NCI-H1930 (cell line): Measurements from ENCODE around the gene NECAB3.
"Not testable (repeated sequence)": the region's sequence is repeated elsewhere in the genome, so short reads cannot be mapped to it uniquely, and the experiment has no call there.

Experiments
- DNase-seq, 2 experiments: peaks; one replicate each; lab custom pipeline; 2025; lab: John Stamatoyannopoulos, UW

The NECAB3 gene

DNA sequence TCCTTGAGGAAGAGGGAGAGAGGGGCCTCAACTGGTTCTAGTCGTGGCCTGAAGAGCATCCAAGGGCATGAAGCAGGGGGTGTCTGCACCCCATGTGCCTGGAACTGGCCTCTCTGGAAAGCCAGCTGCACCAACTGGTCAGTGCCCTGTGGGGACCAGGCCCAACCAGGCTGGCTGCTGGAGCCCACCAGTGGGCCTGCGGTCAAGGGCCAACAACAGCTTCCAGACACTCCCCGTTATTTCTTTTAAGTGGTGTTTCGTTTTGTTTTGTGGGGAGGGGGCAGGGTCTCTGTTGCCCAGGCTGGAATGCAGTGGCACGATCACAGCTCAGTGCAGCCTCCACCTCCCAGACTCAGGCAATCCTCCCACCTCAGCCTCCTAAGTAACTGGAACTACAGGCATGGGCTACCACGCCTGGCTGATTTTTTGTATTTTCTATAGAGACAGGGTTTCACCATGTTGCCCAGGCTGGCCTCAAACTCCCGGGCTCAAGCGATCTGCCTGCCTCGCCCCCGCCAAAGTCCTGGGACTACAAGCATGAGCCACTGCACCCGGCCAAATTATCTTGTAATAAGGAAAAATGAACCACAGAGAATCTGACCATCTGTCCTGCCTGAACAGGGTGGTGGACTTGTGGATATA, 24.0 kb downstream of the NECAB3 start:
- no peak for DNase-seq

- no peak for DNase-seq
Observed at GRCh38 chr20:33649201-33649681, 25.0 kb downstream of the NECAB3 start.

- DNase-seq: no peak
Observed at GRCh38 chr20:33648396-33649004, 25.7 kb downstream of the NECAB3 start.

DNA sequence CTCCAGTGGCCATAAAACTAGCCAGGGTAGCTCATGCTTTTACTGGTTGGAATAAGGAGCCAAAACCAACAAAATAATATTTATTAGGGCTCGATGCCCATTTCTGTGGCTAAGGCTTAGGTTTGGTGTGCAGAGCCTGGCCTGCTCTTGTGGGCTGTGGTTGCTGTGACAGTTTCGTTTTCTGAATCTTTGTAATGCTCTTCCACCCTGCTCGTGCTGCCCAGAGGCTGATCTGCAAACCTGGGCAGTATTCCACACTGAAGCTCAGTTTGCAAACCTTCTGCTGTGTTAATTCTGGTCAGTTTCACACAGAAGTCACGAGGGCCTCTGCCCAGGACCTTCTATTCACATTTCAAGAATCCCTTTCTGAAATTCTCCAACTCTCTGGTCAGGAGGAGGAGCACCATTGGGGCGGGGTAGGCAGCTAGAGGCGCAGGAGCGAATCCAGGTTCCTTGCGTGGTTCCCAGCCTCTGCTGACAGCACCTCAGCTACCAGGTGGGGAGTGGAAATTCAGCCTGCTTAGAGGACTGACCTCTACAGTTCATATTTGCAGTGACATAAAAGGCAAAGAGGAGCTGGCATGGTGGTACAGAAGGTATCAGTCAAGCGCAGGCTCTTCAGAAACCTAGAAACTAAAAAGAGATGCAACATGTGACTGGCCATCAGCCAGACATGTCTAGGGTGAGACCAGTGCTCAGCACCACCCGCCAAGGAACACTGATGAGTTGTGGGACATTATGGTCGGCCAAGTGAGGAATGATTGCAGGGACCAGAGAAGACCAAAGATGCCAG, 26.4 kb downstream of the NECAB3 start:
- DNase-seq: no peak

- not testable (repeated sequence) for DNase-seq
Observed at GRCh38 chr20:33646959-33647602, 27.1 kb downstream of the NECAB3 start.

GRCh38 chr20:33646191-33646590, 28.0 kb downstream of the NECAB3 start:
- no peak for DNase-seq

DNA sequence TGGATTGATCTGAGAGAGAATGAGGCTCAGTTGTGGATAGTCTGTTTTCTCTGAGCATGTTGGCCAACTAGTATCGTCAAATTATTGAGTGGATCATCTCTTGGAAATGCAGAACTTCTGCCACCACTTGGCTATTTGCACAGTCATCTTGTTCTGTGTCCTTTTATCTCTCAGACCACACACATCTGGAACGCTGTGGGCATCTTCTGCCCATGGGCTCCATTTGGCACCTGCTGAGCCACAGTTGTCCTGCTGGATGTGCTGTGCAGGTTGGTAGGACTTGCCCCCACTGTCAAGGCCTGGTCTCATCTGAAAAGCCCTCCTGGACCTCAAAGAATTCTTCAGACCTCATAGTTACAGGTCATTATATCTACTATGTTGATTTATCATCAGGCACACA, 28.8 kb downstream of the NECAB3 start:
- DNase-seq: no peak

- no peak for DNase-seq
Observed at GRCh38 chr20:33645072-33645358, 29.2 kb downstream of the NECAB3 start.

DNA sequence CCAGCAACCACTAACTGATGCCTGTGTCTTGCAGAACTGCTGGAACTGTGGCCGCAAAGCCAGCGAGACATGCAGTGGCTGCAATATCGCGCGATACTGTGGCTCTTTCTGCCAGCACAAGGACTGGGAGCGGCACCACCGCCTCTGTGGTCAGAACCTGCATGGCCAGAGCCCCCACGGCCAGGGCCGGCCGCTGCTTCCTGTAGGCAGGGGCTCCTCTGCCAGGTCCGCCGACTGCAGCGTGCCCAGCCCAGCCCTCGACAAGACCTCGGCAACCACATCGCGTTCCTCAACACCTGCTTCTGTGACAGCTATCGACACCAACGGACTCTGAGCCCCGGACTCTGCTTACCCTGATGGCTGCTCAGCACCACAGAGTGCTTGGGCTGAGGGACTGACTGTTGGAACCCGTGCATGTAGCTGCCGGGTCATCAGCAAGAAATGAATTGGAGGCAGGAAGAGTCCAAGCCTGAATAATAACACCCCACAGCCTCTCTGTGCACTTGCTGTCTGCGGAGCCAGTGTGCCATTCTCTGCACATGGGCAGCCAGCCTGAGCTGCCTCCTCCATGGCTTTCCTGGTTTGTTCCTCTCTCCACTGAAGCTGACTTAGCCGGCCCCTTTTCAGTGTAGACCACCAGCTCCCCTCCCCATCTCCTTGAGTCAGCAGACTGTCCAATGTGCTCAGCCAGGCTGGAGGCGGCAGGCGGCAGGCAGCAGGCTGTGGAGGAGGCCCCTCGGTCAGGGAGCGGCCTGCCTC, 29.7 kb downstream of the NECAB3 start:
- no peak for DNase-seq

DNA sequence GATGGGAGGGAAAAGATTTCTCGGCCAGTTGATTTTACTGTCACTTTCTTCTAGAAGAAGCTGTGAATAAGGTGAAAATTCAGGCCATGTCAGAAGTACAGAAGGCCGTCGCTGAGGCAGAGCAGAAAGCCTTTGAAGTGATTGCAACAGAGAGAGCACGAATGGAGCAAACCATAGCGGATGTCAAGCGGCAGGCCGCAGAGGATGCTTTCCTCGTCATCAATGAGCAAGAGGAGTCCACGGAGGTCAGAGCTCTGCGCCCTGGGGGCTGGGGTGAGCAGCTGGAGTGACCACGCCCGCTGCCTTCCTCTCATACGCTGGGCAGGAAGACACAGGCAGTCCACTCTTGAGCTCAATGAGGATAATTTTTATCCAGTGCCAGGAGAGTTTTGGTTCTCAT, 33.9 kb downstream of the NECAB3 start:
- no peak for DNase-seq

- no peak for DNase-seq
Observed at GRCh38 chr20:33636776-33637175, 37.5 kb downstream of the NECAB3 start.

- DNase-seq: no peak
Observed at GRCh38 chr20:33635341-33635740, 38.9 kb downstream of the NECAB3 start.

DNA sequence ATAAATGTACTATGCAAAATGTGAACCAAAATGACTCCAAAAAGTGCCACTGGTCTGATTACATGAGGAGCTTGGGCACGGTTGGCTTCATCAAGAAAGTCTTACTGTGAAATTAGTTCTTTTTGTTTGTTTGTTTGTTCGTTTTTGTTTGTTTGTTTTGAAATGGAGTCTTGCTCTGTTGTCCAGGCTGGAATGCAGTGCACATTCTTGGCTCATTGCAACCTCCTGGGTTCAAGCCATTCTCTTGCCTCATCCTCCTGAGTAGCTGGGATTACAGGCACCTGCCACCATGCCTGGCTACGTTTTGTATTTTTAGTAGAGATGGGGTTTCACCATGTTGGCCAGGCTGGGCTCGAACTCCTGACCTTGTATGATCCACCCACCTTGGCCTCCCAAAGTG, 42.3 kb downstream of the NECAB3 start:
- DNase-seq: not testable (repeated sequence)

DNA sequence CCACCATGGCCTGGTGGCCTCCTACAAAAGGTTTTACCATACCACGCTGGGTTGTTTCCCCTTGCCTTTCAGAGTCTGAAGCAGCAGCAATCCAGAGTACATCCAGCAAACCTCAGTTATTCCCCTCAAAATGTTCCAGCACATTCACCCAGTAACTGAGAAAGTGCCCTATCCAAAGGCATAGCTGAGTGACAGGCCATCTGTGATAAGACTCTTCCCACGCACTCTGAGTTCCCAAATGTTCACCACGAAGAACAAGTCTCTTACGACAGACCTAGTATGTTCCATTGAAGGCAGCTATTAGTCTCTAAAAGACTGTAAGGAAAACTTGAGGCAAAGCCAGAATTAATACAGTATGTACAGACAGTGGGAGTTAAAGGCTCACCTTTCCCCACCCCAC, 43.7 kb downstream of the NECAB3 start:
- DNase-seq: no peak

- DNase-seq: no peak
Observed at GRCh38 chr20:33629979-33630378, 44.2 kb downstream of the NECAB3 start.

DNA sequence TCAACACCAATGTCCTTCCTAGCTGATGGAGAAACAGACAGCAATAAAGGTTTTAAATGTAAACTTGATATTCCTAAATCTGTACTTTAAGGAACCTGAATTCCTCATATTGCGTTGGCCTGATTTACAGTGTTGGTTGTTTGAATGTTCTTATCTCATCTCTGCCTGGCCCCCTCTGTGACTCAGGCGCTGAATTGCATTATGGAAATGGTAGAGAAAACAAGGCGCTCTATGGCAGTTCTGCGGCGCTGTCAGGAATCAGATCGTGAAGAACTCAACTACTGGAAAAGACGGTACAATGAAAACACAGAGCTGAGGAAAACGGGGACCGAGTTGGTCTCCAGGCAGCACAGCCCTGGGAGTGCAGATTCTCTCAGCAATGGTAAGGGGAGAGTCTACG, 44.7 kb downstream of the NECAB3 start:
- no peak for DNase-seq

DNA sequence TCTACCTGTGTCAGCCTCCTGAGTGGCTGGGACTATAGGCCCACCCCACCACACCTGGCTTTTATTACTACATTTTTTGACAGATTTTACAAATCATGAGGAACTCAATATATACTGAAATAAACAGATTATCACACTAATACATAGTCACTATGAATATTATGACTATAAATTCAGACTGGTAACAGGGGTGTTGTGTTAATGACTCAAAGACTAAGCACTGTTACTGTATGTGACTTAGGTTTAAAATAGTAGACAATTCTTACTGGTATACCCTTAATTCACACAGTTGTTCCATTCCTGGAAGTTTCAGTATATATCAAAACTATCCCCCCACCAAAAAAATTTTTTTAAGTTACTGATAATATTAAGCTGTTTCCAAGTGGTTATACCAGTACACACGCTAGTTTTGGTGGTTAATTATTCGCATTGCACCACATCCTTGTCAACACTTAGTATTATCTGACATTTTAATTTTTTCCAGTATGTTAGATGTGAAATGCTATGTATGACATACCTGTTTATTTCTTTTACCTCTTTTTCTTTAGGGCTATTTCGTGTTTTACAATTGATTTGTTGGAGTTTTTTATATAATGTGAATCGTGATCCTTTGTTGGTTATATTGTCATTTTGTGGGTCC, 46.5 kb downstream of the NECAB3 start:
- DNase-seq: no peak

GRCh38 chr20:33626190-33626589, 48.0 kb downstream of the NECAB3 start:
- DNase-seq: no peak

DNA sequence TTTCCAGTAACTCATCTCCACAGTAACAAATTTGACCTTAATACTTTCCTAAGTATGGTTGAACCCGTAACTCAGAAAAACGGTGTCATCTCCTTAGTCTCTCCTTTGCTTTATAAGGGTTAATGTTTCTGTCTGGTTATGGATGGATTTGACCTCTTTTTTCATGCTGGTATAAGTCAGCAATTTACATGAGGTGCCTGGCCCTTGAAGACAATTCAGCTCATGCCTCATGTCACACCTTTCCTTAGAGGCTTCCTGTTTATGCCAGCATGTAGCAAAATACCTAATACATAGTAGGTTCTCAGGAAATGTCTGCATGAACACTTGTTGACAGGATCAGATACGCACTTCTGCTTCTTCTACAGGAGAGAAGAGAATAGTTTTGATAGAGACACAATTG, 49.8 kb downstream of the NECAB3 start:
- DNase-seq: no peak

DNA sequence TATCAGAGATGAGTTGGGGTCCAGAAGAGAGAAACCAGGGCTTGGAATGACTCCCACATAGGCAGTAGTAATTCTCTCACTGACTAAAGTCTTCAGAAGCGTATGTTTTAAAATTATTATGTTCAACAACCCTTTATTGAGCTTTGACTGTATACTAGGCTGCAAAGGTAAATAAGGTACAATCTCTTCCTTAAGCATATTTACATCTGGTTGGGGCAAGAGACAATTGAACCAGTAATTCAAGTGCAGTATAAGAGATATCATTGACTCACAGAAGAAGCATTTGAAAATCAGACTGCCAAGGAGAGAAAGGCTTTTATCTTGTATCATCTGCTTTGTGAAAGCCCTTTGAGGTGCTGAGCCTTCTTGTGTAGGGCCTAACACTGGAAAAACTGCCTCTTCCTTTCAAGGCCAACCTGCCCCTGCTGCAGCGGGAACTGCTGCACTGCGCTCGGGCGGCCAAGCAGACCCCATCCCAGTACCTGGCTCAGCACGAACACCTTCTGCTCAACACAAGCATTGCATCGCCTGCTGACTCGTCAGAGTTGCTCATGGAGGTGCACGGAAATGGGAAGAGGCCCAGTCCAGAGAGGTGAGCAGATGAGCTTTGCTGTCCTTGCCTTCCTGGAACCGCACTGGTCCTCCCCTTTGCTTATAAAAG, 51.4 kb downstream of the NECAB3 start:
- no peak for DNase-seq
